ENCODE results near the gene NPNT.

GRCh38 chr4:105871997-105872396 is 23.3 kb upstream of the NPNT start:
- TF ChIP-seq CTCF (IDR thresholded peaks at IDR 0.05) = no peak
- no peak for TF ChIP-seq POLR2AphosphoS5 (IDR thresholded peaks at IDR 0.05)
- no peak for TF ChIP-seq EP300 (IDR thresholded peaks at IDR 0.05)
- TF ChIP-seq POLR2A (IDR thresholded peaks at IDR 0.05; ENCODE audit: low read depth) = no peak
